Femur (tissue), 1 donor: ENCODE data around the gene IPMK.

Source experiments
- DNase-seq: peaks from one replicate; pipeline ENCODE4 v3.0.0-alpha.2; 2017

IPMK gene

GRCh38 chr10:58267713-58268453, at the start of gene IPMK:
Gene IPMK, minus strand, starts transcription at chr10:58267894. Its CDS starts 283 bp downstream, at chr10:58267611.
- peak; percentile 94 for DNase-seq

- no peak for DNase-seq
These were observed 49.2 kb upstream of the IPMK start for GRCh38 chr10:58316874-58317273.

- peak; percentile 35 for DNase-seq
These were observed 43.3 kb upstream of the IPMK start for GRCh38 chr10:58311026-58311425.

- DNase-seq, result no peak
These were observed 40.0 kb upstream of the IPMK start for GRCh38 chr10:58307676-58308075.

GRCh38 chr10:58305821-58306220, 38.1 kb upstream of the IPMK start:
- no peak for DNase-seq

GRCh38 chr10:58304099-58304633, 36.5 kb upstream of the IPMK start:
- no peak for DNase-seq

GRCh38 chr10:58302254-58302653, 34.6 kb upstream of the IPMK start:
- DNase-seq, result no peak

GRCh38 chr10:58300676-58301075, 33.0 kb upstream of the IPMK start:
- DNase-seq, result no peak

- DNase-seq, result peak; percentile 46
These were observed 31.9 kb upstream of the IPMK start for GRCh38 chr10:58299580-58299979.

- no peak for DNase-seq
These were observed 26.3 kb upstream of the IPMK start for GRCh38 chr10:58293989-58294388.

GRCh38 chr10:58291538-58292174, 24.0 kb upstream of the IPMK start:
- DNase-seq, result peak; percentile 25

GRCh38 chr10:58282615-58283014, 14.9 kb upstream of the IPMK start:
- DNase-seq, result no peak

- no peak for DNase-seq
These were observed 13.5 kb upstream of the IPMK start for GRCh38 chr10:58281092-58281752.

GRCh38 chr10:58280477-58280876, 12.8 kb upstream of the IPMK start:
- DNase-seq, result no peak

- DNase-seq, result no peak
These were observed 11.2 kb upstream of the IPMK start for GRCh38 chr10:58278962-58279307.

- no peak for DNase-seq
These were observed 10.7 kb upstream of the IPMK start for GRCh38 chr10:58278274-58278961.

GRCh38 chr10:58275908-58276307, 8.2 kb upstream of the IPMK start:
- no peak for DNase-seq

- no peak for DNase-seq
These were observed 7.6 kb upstream of the IPMK start for GRCh38 chr10:58275261-58275660.

- DNase-seq, result no peak
These were observed 2.1 kb upstream of the IPMK start for GRCh38 chr10:58269782-58270290.

- peak; percentile 97 for DNase-seq
These were observed 1.5 kb upstream of the IPMK start, which contains the start of gene CISD1 for GRCh38 chr10:58268946-58269781. Gene CISD1, plus strand, starts transcription at chr10:58269162. Its CDS starts 112 bp downstream, at chr10:58269274.

- no peak for DNase-seq
These were observed 806 bp upstream of the IPMK start for GRCh38 chr10:58268454-58268945.
